GM18909 (cell line): ENCODE measurements around the gene SGSH.

Experiments used
- ATAC-seq: cut with Tn5 transposase; IDR thresholded peaks from one replicate; pipeline ENCODE4 v1.9.1; 2021; ENCODE audit warnings: mild to moderate bottlenecking; ENCODE audit not compliant: unreplicated experiment, poor library complexity

SGSH gene

GRCh38 chr17:80190716-80191115 lies 29.4 kb downstream of the SGSH start:
- no peak for ATAC-seq

DNA sequence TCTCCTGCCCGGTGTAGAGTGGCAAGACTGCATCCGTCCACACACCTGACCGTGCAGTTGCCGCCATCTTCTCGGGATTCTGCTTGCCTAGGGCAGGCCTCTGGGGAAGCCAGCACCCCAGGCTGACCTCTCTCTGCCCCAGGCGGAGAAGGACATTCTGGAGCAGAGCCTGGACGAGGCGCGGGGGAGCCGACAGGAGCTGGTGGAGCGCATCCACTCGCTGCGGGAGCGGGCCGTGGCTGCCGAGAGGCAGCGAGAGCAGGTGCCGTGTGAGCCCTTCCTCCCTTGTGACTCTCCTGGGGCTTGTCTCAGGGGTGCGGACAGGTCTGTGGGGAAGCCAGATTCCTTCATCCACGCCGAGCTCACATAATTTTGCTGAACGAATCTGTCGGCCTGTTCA lies 30.5 kb downstream of the SGSH start:
- ATAC-seq: no peak

- ATAC-seq: no peak
Observed at GRCh38 chr17:80187515-80187941, 32.6 kb downstream of the SGSH start.

DNA sequence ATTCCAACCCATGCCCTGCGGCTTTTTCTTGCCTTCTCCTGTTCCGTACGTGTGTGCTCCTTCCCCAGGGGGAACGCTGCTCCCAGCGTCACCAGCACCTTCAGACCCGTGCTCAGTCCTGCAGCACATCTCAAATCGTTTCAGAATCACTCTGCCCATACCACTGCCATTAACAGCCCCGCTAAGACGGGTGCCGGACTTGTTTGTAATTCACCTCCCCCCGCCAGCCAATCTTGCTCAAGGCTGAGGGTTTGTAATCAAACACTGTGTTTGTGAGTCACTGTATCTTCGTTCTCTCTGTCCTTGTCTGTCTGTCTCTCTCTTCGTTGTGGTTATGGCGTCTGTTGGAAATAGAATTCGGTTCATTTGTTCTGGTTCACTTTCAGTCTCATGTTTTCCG lies 33.0 kb downstream of the SGSH start:
- ATAC-seq: no peak

- ATAC-seq: no peak
Observed at GRCh38 chr17:80185968-80186367, 34.2 kb downstream of the SGSH start.

DNA sequence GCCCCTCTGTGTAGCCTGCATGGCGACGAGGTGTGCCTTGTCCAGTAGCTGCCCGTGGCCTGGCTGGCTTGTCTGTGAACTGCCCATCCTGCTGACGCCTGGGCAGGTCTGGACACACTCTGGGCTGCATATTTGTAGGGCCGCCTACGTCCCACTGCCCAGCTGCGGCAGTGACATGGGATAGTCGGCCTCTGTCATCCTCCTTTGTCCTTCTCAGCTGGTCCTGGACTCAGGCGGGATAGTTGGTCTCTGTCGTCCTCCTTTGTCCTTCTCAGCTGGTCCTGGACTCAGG lies 35.8 kb downstream of the SGSH start:
- no peak for ATAC-seq

- ATAC-seq: no peak
Observed at GRCh38 chr17:80183581-80184422, 36.3 kb downstream of the SGSH start.

GRCh38 chr17:80182845-80183223 lies 37.3 kb downstream of the SGSH start:
- no peak for ATAC-seq

DNA sequence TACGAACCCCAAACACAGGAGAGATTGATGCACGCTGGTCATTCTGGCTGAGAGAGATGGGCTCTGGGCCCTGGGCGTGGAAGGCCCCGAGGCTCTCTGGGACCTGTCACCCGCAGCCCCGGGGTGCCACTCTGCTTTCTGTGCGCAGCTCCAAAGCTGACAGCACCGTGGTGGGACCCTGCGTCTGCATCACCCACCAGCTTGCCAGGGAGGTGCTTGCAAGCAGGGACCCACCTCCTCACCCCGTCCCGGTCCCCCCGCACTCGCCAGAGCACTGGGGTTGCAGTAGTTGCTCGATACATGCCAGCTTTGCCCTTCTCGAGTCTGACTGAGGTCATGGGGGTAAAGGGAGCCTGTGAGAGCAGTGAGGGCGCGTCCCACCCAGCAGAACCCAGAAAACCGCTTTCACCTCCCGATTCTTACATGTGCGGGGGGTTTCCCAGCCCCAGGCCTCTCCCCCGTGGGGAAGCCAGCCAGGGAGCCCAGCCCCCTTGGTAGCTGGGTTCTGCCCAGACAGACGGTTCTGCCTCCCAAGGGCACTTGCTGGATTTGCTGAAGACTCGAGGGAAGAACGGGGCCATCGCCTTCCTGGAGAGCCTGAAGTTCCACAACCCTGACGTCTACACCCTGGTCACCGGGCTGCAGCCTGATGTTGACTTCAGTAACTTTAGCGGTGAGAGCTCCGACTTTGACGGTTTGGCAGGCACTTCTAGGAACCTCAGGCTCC lies 37.9 kb downstream of the SGSH start:
- no peak for ATAC-seq

- ATAC-seq: no peak
Observed at GRCh38 chr17:80181431-80181830, 38.7 kb downstream of the SGSH start.

DNA sequence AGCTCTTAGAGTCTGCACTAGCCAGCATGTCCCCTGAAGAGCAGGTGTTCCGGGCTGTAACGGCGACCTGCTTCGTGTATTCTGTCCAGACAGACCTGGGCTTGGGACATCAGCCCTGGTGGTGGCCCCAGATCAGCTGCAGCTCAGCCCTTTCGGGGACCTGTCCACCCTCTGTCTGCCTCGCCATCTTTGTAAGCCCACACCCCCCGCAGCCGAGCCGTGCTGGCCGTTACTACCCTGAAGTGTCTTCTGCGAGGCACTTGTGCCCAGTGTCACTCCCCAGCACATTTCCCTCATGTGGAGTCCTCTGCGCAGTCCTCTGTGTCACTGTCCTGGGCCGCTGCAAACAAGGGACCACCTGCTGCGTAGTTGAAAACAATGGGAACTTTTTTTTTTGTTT lies 39.9 kb downstream of the SGSH start:
- no peak for ATAC-seq

GRCh38 chr17:80177986-80178595 lies 42.0 kb downstream of the SGSH start:
- no peak for ATAC-seq

- ATAC-seq: no peak
Observed at GRCh38 chr17:80176757-80177156, 43.4 kb downstream of the SGSH start.

- no peak for ATAC-seq
Observed at GRCh38 chr17:80173916-80174315, 46.2 kb downstream of the SGSH start.

DNA sequence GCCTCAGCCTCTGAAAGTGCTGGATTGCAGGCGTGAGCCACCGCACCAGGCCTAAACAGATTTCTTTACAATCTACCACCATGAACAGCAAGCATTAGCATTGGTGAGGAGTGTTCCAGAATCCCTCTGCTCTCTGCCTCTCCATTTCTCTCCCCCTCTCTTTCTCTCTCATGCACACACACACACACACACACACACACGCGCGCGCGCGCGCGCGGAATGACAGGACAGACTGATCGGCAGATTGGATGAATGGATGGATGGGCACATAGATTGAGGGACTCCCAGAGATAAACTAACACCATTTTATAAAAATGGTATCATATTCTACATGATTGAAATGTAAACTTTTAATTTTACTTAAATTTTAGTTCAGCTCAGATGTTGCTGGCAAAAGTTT lies 47.0 kb downstream of the SGSH start:
- no peak for ATAC-seq

DNA sequence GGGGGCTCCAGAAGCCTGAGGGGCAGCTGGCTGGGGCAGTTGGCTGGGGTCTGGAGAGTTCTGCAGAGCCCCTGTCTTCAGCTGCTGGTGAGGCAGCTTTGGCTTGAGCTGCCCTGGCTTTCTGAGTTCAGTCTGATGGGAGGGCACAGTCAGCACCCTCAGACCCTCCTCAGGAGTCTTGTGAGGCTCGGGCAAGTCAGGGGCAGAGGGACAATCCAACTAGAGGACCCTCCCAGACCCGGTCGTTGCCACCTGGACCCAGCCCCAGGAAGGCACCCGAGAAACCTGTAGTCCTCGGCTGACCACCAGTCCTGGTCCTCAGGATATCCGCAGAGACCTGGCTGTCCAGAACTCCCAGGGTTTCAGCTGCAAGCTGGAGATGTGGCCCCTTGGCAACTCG lies 48.5 kb downstream of the SGSH start:
- ATAC-seq: no peak

DNA sequence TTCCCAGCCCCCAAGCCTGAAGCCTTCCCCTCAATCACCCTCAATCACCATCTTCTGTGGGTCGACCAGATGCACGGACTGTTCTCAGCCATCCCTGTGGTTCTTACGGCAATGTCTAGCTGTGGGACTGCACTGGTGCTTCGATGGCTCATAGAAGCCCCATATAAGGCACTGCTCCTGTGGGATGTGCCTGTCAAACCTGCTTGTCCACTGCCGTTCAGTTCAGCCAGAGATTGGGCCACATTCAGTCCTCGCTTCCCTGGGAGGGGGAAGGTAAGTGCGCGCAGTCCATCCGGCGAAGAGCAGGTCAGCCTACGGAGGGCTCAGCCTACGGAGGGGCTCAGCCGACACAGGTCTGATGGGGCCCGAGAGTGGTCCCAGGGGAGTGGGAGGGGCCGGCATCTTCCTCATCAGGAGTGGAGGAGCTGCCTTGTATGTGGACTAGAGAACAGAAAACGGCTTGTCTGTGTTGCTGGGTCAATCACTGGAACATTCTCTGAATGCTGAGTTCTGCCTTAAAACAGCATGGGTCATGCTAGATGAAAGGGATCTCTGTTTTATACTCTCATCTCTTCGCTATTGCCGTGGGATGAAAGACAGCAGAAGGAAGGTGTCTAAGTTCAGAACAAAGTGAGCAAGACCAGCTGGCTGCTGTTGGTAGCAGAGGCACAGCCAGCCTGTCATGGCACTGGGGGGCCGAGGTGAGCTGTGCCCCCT lies 50.2 kb downstream of the SGSH start, which contains the start of gene CARD14:
TSS of gene CARD14 (plus strand) at position 247 of the 717 bp plus-strand sequence. CDS start 11,409 bp downstream, outside the sequence.
- no peak for ATAC-seq

- ATAC-seq: no peak
Observed at GRCh38 chr17:80169107-80169506, 51.0 kb downstream of the SGSH start.

GRCh38 chr17:80168371-80168770 lies 51.8 kb downstream of the SGSH start:
- no peak for ATAC-seq

DNA sequence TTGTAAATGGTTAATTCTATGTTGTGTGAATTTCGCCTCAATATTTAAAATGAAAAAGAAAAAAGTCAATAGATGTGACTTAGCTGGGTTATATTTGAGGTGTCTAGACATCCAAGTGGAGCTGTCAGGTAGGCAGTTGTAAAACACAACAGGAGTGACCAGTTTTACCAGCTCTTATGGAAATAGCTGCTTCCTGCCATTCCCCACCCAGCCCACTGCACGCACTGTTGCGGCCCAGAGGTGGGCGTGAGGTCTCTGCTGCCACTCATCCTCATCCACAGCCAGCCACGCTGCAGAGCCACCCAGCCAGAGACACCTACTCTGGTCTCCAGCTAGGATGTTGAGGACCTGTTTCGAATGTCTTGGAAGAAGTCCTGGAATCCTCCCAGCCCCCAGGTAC lies 53.7 kb downstream of the SGSH start:
- ATAC-seq: no peak

DNA sequence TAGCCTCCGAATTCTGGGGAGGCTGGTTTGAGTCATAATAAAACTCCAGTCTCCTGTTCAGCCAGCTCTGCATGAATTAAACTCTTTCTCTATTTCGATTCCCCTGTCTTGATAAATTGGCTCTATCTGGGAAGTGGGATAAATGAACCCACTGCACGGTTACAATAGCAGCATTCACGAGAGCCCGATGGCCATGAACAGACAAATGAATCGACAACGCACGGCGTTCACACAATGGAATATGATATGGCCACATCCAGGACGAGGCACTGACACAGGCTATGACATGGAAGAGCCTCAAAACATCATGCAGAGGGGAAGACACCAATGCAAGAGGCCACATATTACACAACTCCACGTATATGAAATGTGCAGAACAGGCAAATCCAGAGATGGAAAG lies 55.9 kb downstream of the SGSH start:
- no peak for ATAC-seq
